NCI-H510A treated with DMSO at 0.1 percent for 48 hours (cell line): ENCODE measurements around the gene RFX8.
A peak's percentile ranks its signal among the peaks of the same experiment; 100 is the strongest.
"Not testable (repeated sequence)": the region's sequence is repeated elsewhere in the genome, so short reads cannot be mapped to it uniquely, and the experiment has no call there.

Experiments
- DNase-seq: peaks from one replicate; lab custom pipeline; 2025; lab: John Stamatoyannopoulos, UW

The RFX8 gene

DNA sequence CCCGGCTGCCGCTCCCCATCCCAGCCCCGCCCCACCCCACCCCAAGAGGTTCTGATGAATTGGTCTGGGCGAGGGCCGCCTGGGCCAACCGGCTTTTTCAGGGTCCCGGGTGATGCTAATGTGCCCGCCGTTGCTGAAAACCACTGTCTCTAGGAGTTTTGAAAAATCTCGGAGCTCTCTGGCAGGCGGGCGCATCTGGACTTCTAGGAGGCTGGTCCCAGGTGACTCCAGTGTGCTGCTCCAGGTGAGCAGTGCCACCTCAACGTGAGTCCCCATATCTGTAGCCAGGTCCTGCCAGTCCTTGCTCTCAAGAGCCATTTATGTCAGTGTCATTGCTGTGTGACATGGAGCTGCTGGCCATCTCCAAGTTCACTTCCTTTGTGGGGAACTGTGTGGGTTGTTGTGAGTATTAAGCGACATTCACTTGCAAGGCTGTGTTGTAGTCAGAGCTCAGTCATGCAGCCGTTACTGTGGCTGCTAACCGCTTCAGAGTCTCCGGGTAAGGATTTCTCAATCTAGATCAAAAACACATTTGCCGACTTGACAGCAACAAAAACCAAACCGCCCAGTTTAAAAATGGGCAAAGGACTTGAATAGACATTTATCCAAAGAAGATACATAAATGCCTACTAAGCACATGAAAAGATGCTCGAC is at the start of gene RFX8:
RFX8 (minus strand) TSS at position 382 of the 654 bp plus-strand sequence. CDS start 8,264 bp downstream, outside the sequence.
- DNase-seq, result no peak

DNA sequence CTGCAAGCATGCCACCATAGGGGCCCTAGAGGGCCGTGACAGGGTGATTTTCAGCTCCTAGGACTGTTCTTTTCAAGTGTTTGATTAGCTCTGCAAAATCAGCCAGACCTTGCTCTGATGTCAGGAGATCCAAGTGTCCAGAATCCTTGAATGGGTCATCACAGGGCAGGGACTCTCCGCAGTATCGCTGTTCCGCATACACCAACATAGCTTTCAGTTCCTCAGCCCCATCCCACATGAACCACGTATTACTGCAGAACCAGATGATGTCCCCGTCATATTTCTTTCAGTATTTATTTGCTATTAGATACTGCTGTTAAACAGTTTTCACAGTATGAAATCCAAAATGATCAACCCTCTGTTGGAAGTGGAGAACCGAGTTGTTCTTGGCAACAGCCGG is 46.6 kb upstream of the RFX8 start:
- no peak for DNase-seq

DNA sequence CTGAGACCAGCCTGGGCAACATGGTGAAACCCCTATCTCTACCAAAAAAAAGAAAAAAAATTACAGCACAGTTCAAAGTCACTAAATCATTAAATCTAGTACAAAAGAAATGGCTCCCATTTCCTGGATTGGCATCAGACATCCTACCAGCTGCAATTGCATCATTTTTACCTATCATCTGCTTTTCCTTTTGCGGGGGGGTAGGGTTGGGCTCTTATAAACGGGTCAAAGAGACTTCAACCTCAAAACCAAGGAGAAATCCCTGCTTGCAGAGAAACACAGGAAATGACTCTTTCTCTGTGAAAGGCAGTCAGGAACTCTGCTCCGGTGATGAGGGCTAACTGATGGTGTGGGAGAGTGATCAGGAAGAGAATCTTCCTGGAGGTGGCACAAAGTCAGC is 45.3 kb upstream of the RFX8 start:
- DNase-seq, result no peak

DNA sequence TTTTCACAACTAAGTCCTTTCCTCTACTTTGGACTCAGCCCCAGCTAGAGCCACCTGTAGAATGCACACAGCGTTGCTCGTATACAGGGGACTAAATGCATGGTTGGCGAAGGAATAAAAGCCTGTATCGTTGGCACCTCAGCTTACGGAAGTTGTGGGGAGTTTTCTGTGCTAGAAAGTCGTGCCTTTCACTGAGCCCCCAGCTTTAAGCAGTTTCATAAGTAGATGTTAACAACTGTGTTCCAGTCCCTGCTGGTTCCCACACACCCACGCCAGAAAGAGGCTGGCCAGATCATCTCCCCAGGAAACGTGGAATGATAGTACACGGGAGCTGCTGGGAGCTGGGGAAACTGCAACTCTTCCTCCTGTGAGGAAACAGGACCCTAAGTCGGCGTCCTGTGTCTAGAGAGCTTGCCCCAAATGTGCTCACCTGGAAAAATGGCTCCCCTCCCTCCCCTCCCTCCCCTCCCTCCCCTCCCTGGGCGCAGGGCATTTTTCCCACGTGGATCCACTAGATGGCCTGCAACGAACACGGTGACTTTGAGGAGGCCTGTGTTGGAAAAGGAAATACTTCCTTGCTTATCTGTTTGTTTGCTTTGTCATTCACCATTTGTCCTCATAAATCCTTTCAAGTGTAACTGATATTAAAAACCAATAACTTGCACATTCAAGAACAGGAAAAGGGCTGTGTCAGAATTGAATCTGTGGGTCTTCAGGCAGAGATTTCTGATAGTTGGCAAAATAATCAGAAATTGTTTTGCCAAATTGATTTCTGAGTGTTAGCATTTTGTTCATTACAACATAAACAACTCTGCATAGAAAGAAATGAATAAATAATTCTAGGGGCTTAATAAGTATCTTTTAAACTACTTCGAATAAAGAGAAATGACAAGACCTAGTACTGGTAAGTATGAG is 43.9 kb upstream of the RFX8 start:
- DNase-seq, result peak; percentile 67

DNA sequence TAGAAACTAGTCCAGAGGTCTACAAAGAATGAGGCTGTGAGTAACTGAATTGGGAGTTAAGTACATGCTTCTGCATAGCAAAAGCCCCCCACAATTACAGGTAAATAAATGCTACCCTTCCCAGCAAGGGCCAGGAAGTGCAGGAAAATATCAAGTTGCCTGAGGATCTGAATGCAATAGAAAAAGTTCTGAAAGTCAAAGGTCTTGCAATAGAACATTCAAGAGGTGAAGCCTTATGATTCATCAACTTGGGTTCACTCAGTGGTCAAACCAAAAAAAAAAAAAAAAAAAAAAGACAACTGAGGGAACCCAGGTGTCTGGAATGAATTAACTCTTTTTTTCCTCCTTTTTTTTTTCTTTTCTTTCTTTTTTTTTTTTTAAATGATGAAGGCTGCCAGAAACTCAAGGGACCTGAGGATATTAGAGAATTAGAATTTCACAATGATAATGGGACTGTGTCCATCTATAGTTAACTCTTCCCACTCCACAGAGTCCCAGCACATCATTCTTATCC is 42.9 kb upstream of the RFX8 start:
- DNase-seq, result no peak

DNA sequence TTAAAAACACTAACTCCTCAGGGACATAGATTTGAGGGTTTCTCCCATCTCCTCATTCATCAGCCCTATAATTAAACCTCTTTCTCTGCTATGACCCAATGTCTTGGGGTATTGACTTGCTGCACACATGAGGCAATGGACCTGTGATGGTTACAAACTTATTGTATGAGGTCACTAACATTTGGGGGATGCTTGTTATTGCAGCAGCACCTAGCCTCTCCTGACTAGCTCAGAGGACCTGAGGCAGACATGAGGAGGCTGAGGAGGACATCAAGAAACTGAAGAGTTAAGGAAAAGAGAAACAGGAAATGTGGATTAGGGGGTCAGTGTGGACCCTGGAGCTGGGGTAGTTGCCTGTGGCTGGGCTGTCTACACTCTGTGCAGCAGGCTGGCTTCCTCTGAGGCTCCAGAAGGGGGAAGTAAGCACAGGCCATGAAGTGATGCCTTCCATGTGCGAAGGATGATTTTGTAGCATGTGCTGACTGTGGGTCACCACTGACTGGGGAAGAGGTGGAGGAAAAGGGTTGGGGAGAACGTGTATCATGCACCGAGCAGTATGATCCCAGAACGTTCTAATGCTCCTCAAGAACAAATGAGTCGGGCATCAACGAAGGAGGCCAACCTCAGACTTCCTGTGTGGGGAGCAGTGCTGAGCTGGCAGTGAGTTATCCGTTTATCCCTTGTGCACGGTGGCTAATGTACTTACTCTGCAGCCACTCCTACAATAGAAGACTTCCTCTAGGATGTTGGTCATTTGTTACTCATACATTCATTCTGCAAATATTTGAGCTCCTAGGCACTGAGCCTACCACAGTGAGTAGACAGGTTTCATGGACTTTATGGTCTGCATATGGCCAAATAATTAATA is 42.1 kb upstream of the RFX8 start:
- DNase-seq, result no peak

DNA sequence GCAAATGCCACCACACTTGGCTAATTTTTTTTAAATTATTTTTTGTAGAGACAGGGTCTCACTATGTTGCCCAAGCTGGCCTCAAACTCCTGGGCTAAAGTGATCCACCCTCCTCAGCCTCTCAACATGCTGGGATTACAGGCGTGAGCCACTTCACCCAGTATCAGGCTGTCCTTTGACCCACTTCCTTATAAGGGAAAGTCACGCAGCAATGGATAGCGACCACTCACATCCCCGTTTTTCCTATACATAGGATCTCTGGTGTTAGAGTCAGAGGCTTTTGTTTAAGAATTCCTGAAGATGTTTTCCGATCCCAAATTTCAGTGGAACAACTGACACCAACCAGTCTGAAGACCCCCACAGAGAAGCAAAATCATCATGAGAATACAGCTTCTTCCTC is 41.4 kb upstream of the RFX8 start:
- no peak for DNase-seq

DNA sequence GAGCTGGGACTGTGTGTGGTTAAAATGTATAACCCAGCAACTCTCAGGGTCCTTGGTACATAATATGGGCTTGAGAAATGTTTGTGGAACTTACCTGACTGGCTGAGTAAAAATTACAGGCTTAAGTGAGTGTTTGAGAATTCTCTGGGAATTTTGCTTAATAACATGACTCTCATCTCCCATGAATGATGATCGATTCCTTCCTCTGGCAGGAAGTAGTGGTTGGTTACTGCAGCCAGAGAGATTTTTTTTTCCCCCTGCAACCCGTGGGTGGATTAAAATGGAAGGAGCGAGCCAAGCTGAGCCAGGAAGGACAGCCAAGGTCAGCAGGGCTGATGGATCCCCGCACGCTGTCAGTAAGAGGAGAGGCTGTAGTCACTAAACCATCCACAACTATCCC is 40.6 kb upstream of the RFX8 start:
- DNase-seq, result no peak

DNA sequence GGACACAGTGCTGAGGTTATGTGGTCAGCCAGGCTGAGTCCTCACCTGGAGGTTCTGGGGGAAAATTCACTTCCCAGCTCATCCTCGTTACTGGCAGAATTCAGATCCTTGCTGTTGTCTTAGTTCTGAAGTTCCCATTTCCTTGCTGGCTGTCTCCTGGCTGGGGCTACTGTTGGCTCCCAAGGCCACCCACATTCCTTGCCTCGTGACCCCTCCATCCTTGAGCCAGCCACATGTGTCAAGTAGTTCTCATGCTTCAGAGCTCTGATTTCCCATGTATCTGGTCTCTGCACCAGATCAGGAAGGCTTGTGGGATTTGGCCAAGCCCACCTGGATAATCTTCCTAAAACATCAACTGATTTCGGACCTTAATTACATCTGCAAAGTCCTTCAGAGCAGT is 38.1 kb upstream of the RFX8 start:
- no peak for DNase-seq

DNA sequence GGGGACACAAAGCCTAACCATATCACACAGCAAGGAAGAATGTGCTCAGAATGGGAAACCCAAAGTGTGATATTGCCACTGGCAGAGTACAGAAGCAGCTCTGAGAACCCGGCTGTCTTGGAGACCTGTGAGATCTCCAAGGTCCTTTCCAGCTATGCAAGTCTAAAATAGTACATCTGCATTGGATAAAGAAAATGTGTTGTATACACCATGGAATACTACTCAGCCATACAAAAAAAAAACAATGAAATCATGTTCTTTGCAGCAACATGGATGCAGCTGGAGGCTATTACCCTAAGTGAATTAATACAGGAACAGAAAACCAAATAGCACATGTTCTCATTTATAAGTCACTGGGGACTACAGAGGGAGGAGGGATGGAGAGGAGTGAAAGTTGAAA is 36.5 kb upstream of the RFX8 start:
- no peak for DNase-seq

DNA sequence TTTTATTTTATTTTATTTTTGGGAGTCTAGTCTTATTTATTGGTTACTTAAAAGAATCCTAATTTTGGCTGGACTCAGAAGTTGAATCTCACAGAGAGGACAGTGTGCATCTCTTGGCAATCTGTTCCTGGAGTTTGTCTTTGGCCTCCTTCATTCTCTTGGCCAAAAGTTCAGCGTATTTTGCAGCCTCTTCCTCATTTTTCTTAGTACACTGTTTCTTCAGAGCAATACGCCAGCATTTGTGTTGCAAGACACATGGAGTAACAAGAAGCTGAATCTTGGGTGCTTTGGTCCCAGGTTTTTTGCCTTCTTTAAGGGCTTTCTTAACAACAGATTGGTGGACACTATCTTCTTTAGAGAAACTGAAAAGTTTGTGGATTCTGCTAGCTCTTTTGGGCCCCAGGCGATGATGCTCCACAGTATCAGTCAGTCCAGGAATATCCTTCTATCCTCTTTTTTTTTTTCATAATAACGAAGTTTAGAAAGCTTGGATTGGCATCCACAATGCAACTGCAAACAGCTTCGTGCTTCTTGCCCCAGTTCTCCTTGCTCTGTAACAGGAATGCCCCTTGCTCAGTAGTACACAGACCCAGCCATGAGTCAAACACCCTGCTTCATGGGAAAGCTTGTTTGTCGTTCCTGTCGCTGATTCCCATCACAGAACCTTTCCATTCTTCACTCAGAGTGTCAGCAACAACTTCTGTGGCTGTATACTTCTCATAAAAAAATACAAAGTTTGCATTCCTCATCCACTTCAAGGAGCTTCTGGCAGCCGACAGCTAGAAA is 34.8 kb upstream of the RFX8 start:
- no peak for DNase-seq

DNA sequence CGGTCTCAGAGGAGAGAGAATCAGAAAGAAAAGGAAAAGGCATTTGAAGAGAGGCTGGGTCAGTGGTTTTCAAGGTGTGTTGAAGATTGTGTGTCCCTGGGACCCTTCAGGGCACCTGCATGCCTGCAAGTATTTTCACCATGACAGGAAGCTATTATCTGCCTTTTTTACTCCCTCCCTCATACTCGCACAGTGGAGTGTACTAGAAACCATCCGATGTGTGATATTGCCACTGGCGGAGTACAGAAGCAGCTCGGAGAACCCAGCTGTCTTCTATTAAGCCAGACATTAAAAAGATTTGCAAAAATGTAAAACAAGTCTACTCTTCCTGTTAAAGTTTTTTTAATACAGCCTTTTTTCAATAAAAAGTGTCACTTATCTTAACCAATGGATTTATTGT is 33.7 kb upstream of the RFX8 start:
- DNase-seq, result no peak

DNA sequence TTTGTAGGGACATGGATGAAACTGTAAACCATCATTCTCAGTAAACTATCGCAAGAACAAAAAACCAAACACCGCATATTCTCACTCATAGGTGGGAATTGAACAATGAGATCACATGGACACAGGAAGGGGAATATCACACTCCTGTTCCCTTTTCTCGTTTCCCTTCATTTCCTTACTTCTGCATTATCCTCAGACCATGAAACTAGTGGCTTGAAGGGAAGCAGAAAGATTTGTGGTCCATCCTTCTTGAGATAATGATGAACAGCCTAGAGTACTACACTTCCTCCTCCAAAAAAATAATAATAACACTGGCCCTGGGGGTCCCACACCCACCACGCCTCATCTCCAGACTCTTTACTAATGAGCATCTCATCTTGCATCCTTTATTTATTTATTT is 30.4 kb upstream of the RFX8 start:
- DNase-seq, result not testable (repeated sequence)

DNA sequence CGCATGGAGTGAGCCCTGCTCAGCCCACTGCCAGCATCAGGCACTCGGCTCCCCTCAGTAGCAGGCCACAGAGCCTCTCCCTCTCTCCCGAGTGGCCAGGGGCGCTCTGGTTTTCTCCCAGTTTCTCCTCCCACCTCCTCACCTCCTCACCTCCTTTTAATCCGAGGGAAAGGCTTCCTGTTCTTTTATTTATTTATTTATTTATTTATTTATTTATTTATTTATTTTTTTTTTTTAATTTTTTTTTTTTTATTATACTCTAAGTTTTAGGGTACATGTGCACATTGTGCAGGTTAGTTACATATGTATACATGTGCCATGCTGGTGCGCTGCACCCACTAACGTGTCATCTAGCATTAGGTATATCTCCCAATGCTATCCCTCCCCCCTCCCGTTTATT is 29.8 kb upstream of the RFX8 start:
- DNase-seq, result not testable (repeated sequence)

DNA sequence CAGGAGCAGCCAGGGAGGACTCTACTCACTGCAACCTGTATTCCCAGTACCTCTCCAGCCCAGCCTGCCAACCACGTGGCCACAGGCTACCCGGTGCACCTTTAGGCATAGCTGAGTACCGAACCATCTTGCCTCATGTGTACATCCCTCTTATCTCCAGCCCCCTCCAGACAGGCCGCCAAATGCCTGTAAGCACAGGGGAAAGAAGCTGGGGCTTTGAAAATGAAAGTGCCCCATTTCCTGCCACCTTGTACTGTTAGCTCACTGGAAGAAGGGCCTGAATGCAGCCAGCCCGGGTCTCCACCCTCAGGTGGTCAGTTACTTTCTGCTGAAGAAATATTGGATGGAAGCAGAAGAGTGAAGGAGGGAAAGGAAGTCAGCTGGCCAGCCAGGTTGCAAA is 27.2 kb upstream of the RFX8 start:
- no peak for DNase-seq

DNA sequence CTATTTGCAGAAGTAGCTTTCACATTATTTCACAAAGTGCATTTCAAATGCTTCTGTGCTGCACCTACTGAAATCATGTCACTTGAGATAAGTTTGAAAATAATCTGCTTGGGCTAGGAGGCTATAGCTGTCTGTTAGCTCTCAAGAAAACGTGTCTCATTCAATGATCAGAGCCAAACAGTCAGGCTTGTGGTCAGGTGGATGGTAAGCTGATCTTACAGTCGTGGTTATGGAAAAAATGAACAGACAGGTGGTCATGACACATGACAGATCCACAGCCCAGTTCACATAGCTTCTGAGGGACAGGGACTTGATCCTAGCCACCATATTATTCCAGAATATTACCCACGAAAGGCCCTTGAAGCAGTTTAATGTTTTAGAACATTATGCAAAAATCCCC is 26.5 kb upstream of the RFX8 start:
- DNase-seq, result no peak

DNA sequence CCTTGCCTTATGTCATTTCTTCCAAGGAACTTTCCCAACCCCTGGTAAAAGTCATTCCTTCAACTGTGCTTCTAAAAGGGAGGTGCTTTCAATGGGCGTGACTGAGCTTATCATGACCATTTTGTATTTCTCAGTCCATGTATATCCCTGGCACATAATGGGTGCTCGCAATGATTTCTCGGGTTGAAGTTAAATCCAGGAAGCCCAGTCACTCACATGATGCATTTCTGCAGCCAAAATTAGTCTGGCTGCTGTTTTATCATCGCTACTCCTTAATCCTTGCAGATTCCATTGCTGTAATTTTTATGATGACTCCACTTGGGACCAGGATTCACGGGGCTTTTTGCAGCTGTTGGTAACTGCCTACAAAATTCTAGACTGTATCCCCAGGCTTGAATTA is 25.9 kb upstream of the RFX8 start:
- DNase-seq, result no peak

DNA sequence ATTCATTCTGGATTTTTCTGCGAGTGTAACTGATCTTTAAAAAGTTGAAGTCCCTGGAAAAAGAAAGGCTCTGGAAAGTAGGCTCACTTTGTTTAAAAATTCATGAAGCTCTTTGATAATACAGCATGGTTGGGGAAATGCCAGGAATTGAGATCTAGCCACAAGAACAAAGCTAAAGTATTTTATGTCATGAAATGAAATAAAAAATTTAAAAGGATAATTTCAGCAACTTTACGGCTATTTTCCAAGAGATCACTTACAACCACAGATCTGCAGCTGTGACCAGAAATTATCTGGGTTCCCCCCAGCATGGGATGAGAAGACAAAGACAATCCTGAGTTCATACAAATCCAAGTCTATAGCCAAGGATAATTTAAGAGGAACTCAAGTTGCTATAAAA is 25.3 kb upstream of the RFX8 start:
- no peak for DNase-seq

DNA sequence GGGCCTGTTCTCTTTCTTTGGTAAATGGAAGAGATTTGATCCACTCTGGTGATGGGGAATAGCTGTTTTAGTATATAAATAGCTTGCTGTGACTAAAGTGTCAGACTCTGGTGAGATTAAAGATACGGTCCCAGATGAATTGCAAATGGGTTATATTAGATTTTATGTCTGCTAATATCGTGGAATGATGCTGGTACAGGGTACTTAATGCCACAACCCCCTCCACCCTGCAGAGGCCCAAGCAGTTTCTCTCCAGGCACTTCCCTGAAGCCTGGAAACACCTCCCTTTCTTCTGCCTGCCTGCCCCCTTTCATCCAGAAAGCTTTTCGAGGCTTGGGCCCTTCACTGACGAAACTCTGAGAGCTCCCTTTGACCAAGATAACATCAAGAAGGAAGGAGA is 21.4 kb upstream of the RFX8 start:
- DNase-seq, result no peak

DNA sequence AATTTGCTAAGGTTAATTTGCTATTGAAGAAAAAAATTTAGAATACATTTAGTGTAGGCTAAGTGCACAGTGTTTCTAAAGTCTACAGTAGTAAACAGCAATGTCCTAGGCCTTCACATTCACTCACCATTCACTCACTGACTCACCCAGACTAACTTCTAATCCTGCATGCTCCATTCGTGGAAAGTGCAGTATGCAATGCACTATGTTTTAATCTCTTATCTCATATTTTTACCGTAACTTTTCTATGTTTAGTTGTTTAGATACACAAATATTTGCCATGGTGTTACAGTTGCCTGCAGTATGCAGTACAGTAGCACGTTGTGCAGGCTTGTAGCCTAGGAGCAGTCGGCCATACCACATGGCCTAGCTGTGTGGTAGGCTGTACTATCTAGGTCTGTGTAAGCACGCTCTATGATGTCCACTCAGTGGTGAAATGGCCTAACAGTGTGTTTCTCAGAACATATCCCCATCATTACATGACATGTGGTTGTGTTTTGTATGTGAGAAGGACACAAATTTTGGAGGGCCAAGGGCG is 18.1 kb upstream of the RFX8 start:
- DNase-seq, result no peak

DNA sequence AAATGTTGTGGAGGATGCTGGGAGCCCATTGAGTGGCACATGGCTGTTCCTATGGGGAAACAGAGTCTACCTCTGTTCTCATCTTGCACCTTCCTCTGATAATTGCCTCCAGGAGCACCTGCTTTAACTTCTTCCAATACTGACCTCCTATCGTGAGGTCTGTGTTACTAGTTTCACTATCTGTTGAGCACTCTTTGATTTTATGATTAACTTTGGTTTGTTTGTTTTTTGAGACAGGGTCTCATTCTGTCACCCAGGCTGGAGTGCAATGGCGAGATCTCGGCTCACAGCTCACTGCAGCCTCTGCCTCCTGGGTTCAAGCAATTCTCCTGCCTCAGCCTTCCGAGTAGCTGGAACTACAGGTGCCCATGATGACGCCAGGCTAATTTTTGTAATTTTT is 12.1 kb upstream of the RFX8 start:
- no peak for DNase-seq
